Testis (tissue), 3 donors: ENCODE measurements around the gene CRISP2. TPM values are rescaled to one million over a fixed set of nuclear protein-coding genes. Genes with fewer than 3 reads are reported as not detected.

ENCODE experiments used
- DNase-seq: peaks from one replicate; pipeline ENCODE4 v3.0.0-alpha.2; 2019
- H3K27ac ChIP-seq, 2 donors: fragments of 200-600 bp; sonication (generic); one replicate each; pipeline ENCODE4 v1.5.1; 2019
- H3K27me3 ChIP-seq: fragments of 200-600 bp; sonication (generic); one replicate; pipeline ENCODE4 v1.5.1; 2019
- H3K36me3 ChIP-seq: fragments of 200-600 bp; sonication (generic); one replicate; pipeline ENCODE4 v1.5.1; 2017; ENCODE audit warnings: low read depth; ENCODE audit errors: missing control alignments
- H3K4me1 ChIP-seq: fragments of 200-600 bp; sonication (generic); one replicate; pipeline ENCODE4 v1.5.1; 2019
- H3K4me3 ChIP-seq, 2 donors: fragments of 200-600 bp; sonication (generic); one replicate each; pipeline ENCODE4 v1.5.1; 2017 to 2019
- H3K9me3 ChIP-seq: fragments of 200-600 bp; sonication (generic); one replicate; pipeline ENCODE4 v1.5.1; 2017
- CTCF ChIP-seq, 3 experiments: fragments of 450-650 bp in 2 of 3; fragments of 200-600 bp in 1 of 3; sonication (generic) in 1 of 3; IDR thresholded peaks; one replicate each; pipeline ENCODE4 v1.5.1; 2016 to 2019; ENCODE audit warnings: antibody characterized with exemption in 3 of 3, mild to moderate bottlenecking in 2 of 3, moderate library complexity in 1 of 3
- POLR2A ChIP-seq: fragments of 450-650 bp; IDR thresholded peaks from one replicate; pipeline ENCODE4 v1.6.1; 2017; ENCODE audit warnings: antibody characterized with exemption, mild to moderate bottlenecking, moderate library complexity
- WGBS, 2 donors: methylation state at CpG; one replicate each; pipeline ENCODE4 v1.1.5; 2018; 5-methylcytosine and 5-hydroxymethylcytosine counted together
- intact Hi-C: fragments of 100-400 bp; cut with DNase I; formaldehyde crosslinking; loops from one replicate; pipeline ENCODE4 v1.15.1; 2023; ENCODE audit warnings: low total_unique reads
- polyA plus RNA-seq: library from polyadenylated mRNA; stranded (reverse); fragments of 350-450 nt; fragmentation: Illumina TruSeq; extraction: RNeasy Lipid Tissue Mini Kit (QIAGEN cat#74804); gene quantifications from one replicate; pipeline ENCODE4 v1.2.3, GENCODE V29; 2014; ENCODE audit warnings: low read depth, low replicate concordance; ENCODE audit not compliant: insufficient read depth
- total RNA-seq, 2 donors: library from RNA; depleted of rRNA; stranded (reverse); fragments of >200 nt; gene quantifications; one replicate each; pipeline ENCODE4 v1.2.3, GENCODE V29; 2016

Gene CRISP2
- total and polyA plus RNA-seq, 3 donors from 2014 or later = 197 to 739 (median 709) TPM

GRCh38 chr6:49649988-49650387, 63.4 kb downstream of the CRISP2 start:
- H3K36me3 ChIP-seq = no peaks in the 10 kb centered on the region
- no peaks in the 10 kb centered on the region for H3K27me3 ChIP-seq
- no peaks in the 10 kb centered on the region for H3K4me1 ChIP-seq
- WGBS, 2 donors = 67% methylated on average over 1 of the region's 1 CpG
- no peak for TF ChIP-seq CTCF (IDR thresholded peaks at IDR 0.05)
- TF ChIP-seq POLR2A = no peak
- H3K9me3 ChIP-seq = no peaks in the 10 kb centered on the region
- H3K4me3 ChIP-seq = no peak overlapping the region
- intact Hi-C loops = no loop called here
- DNase-seq = no peak
- no peak overlapping the region for H3K27ac ChIP-seq

GRCh38 chr6:49648036-49648435, 65.3 kb downstream of the CRISP2 start:
- H3K4me1 ChIP-seq = no peaks in the 10 kb centered on the region
- no peaks in the 10 kb centered on the region for H3K9me3 ChIP-seq
- no peaks in the 10 kb centered on the region for H3K27me3 ChIP-seq
- no peak for DNase-seq
- no peak for TF ChIP-seq CTCF (IDR thresholded peaks at IDR 0.05)
- TF ChIP-seq POLR2A = no peak
- no peak overlapping the region for H3K4me3 ChIP-seq
- H3K27ac ChIP-seq = no peak overlapping the region
- intact Hi-C loops = no loop called here
- H3K36me3 ChIP-seq = no peaks in the 10 kb centered on the region

- Histone ChIP-seq H3K9me3 (no peaks in the 10 kb centered on the region), H3K27me3 (no peaks in the 10 kb centered on the region), H3K4me1 (no peaks in the 10 kb centered on the region), H3K4me3 (no peak overlapping the region), H3K27ac (no peak overlapping the region), H3K36me3 (no peaks in the 10 kb centered on the region)
- no peak for TF ChIP-seq POLR2A
- no peak for TF ChIP-seq CTCF (IDR thresholded peaks at IDR 0.05)
- intact Hi-C loops = no loop called here
- no peak for DNase-seq
- WGBS, 2 donors = 90 to 95% methylated on average over 2 of the region's 2 CpGs
Observed at GRCh38 chr6:49647476-49647875, 65.9 kb downstream of the CRISP2 start.

GRCh38 chr6:49646942-49647341, 66.4 kb downstream of the CRISP2 start:
- Histone ChIP-seq H3K36me3 (no peaks in the 10 kb centered on the region), H3K9me3 (no peaks in the 10 kb centered on the region), H3K27ac (no peak overlapping the region), H3K4me1 (no peaks in the 10 kb centered on the region), H3K4me3 (no peak overlapping the region), H3K27me3 (no peaks in the 10 kb centered on the region)
- intact Hi-C loops = no loop called here
- no peak for DNase-seq
- TF ChIP-seq CTCF (IDR thresholded peaks at IDR 0.05) (no peak), POLR2A (no peak)
- 82 to 88% methylated on average over 4 of the region's 4 CpGs for WGBS, 2 donors

- Histone ChIP-seq H3K27me3 (no peaks in the 10 kb centered on the region), H3K36me3 (no peaks in the 10 kb centered on the region), H3K27ac (no peak overlapping the region), H3K4me1 (no peaks in the 10 kb centered on the region), H3K4me3 (no peak overlapping the region), H3K9me3 (no peaks in the 10 kb centered on the region)
- DNase-seq = no peak
- no peak for TF ChIP-seq CTCF (IDR thresholded peaks at IDR 0.05)
- TF ChIP-seq POLR2A = no peak
- intact Hi-C loops = no loop called here
- WGBS, 2 donors = 92 to 94% methylated on average over 3 of the region's 3 CpGs
Observed at GRCh38 chr6:49646130-49646824, 67.1 kb downstream of the CRISP2 start.
